GM12873 (cell line): ENCODE results near the gene PSRC1.

ENCODE experiments used
- TF ChIP-seq, protein P1 (sequence below): IDR thresholded peaks from 2 replicates; pipeline ENCODE4 v1.5.1; 2012; ENCODE audit warnings: low read depth, mild to moderate bottlenecking, moderate library complexity, low read length, control low read depth; ENCODE audit not compliant: insufficient read depth; ENCODE audit errors: missing control alignments

PSRC1 gene

GRCh38 chr1:109280862-109281261 lies 2.1 kb downstream of the PSRC1 start:
- TF ChIP-seq, protein P1, sequence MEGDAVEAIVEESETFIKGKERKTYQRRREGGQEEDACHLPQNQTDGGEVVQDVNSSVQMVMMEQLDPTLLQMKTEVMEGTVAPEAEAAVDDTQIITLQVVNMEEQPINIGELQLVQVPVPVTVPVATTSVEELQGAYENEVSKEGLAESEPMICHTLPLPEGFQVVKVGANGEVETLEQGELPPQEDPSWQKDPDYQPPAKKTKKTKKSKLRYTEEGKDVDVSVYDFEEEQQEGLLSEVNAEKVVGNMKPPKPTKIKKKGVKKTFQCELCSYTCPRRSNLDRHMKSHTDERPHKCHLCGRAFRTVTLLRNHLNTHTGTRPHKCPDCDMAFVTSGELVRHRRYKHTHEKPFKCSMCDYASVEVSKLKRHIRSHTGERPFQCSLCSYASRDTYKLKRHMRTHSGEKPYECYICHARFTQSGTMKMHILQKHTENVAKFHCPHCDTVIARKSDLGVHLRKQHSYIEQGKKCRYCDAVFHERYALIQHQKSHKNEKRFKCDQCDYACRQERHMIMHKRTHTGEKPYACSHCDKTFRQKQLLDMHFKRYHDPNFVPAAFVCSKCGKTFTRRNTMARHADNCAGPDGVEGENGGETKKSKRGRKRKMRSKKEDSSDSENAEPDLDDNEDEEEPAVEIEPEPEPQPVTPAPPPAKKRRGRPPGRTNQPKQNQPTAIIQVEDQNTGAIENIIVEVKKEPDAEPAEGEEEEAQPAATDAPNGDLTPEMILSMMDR, result no peak

DNA sequence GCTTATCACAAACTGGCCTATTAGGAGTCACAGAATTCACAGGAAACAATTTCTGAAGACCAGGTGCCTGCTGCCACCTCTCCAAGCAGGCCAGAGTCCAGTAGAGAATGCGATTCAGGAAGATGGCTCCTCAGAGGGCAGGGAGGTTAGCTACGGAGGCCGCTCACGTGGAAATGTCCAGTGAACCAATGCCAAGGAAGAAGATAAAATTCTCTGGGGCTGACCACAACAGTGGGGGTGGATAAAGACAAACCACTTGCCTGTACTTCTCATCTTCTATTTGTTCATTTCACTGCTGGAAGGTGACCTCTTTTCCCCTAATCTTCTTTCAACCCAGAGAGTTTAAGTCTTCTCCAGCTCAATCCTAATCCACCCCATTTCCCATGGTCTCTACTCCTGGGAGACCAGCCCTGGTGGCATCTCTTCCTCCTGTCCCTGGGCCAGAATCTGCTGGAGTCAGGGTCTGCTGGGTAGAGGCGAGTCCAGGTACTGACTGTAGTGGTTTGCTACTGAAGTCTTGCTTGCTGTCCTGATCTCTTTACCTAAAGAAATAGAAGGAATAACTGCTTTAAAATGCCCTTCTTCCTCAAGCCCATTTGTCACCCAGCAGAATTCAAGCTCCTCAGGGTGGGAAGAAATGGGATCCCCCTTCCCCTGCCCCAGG lies 3.2 kb downstream of the PSRC1 start:
- TF ChIP-seq, protein P1, result no peak

GRCh38 chr1:109277434-109278204 lies 5.3 kb downstream of the PSRC1 start:
- TF ChIP-seq, protein P1, result peak; percentile 100

- TF ChIP-seq, protein P1, result no peak
Measured at GRCh38 chr1:109275706-109276345, 7.1 kb downstream of the PSRC1 start.

GRCh38 chr1:109274533-109275476 lies 8.1 kb downstream of the PSRC1 start:
- TF ChIP-seq, protein P1, result no peak

GRCh38 chr1:109273570-109274288 lies 9.2 kb downstream of the PSRC1 start:
- TF ChIP-seq, protein P1, result no peak
